Measurements from ENCODE around the gene G6PC3. TPM values are rescaled to one million over a fixed set of nuclear protein-coding genes. Genes with fewer than 3 reads are reported as not detected.

G6PC3 gene
- total RNA-seq, 1 experiment from 2014 or later, result 105 TPM

GRCh38 chr17:44086364-44087311, 16.1 kb downstream of the G6PC3 start:
- H3K14ac ChIP-seq (ENCODE audit: insufficient read depth, low read length), result 0 out of 2 replicates have a peak overlapping the region, but pooled peaks have one; percentile 41
- no peak overlapping the region for H3K23ac ChIP-seq (ENCODE audit: insufficient read length, low read depth, low read length)
- peaks cover 29 to 52% (median 51%) of the 10 kb centered on the region in 3 experiments; a peak in 6 of 7 replicates for H3K36me3 Mint-ChIP-seq (ENCODE audit: insufficient read depth in 1 of 3, low read depth in 3 of 3)
- peak overlapping the region; percentile 96 to 98 (median 97); a peak in 6 of 7 replicates for H3K27ac Mint-ChIP-seq
- peaks cover 39 to 43% of the 10 kb centered on the region in 2 experiments for H3K4me1 Mint-ChIP-seq
- H2BK15ac ChIP-seq (ENCODE audit: low read depth, low read length), result no peak overlapping the region
- peak overlapping the region; percentile 26 for H3K9ac ChIP-seq (ENCODE audit: extremely low read depth, insufficient read length, low read length)
- no peaks in the 10 kb centered on the region for H3K9me3 ChIP-seq (ENCODE audit: control insufficient read depth, low read depth, low read length)
- H2BK12ac ChIP-seq (ENCODE audit: insufficient read length, low read depth, low read length), result peak overlapping the region; percentile 66
- H3K27me3 ChIP-seq (ENCODE audit: insufficient read depth, low read length), result no peaks in the 10 kb centered on the region
- no peak overlapping the region for H4K91ac ChIP-seq (ENCODE audit: insufficient read length, low read depth, low read length)
- H3K18ac ChIP-seq (ENCODE audit: insufficient read length, low read depth, low read length), result peak overlapping the region; percentile 60
- no CpG with 5 or more reads among the region's 23 CpGs for WGBS (ENCODE audit: extremely low coverage, insufficient read length, low lambda C conversion rate)
- no peak overlapping the region for H2AFZ ChIP-seq (ENCODE audit: low read length)
- H2BK20ac ChIP-seq (ENCODE audit: low read depth, low read length, poor library complexity, severe bottlenecking), result no peak overlapping the region
- H2AK5ac ChIP-seq (ENCODE audit: insufficient read length, low read length), result no peak overlapping the region
- H3K23me2 ChIP-seq (ENCODE audit: insufficient read length, low read depth, low read length, poor library complexity, severe bottlenecking), result peaks cover 6% of the 10 kb centered on the region
- no peaks in the 10 kb centered on the region for H4K20me1 ChIP-seq (ENCODE audit: control insufficient read depth, insufficient read depth, insufficient read length)
- peak; percentile 89 for DNase-seq
- no peak overlapping the region for H4K8ac ChIP-seq (replicated peaks; ENCODE audit: insufficient read length, low read depth, low read length)
- H3K4ac ChIP-seq (ENCODE audit: low read depth, low read length), result no peak overlapping the region
- H3K27me3 Mint-ChIP-seq (ENCODE audit: low read depth), result peaks cover 1% of the 10 kb centered on the region; the same call in 1 of the 2 replicates
- H3K4me2 ChIP-seq (ENCODE audit: insufficient read depth, insufficient read length, low read length), result peak overlapping the region; percentile 78
- no peaks in the 10 kb centered on the region for H3K9me3 Mint-ChIP-seq
- peak overlapping the region; percentile 67 for H4K5ac ChIP-seq (ENCODE audit: insufficient read length, low read depth, low read length)
- no peak overlapping the region for H3K56ac ChIP-seq (ENCODE audit: insufficient read length, low read depth, low read length)
- no peak overlapping the region for H3K27ac ChIP-seq (ENCODE audit: insufficient read length, low read depth, low read length)
- no peak for TF ChIP-seq CTCF (conservative IDR thresholded peaks at IDR 0.05)
- H2BK5ac ChIP-seq (ENCODE audit: insufficient read length, low read length), result no peak overlapping the region
- no peaks in the 10 kb centered on the region for H3K79me2 ChIP-seq (ENCODE audit: insufficient read depth, low read length)
- H3K4me1 ChIP-seq (ENCODE audit: insufficient read depth, low read length), result no peaks in the 10 kb centered on the region
- H2BK120ac ChIP-seq (ENCODE audit: low read depth, low read length, poor library complexity, severe bottlenecking), result no peak overlapping the region
- H3K4me3 Mint-ChIP-seq, result peak overlapping the region; percentile 56 to 76
- H3K79me1 ChIP-seq (ENCODE audit: insufficient read depth, low read depth, low read length, poor library complexity, severe bottlenecking), result no peaks in the 10 kb centered on the region
- H3T11ph ChIP-seq (ENCODE audit: low read length), result no peak overlapping the region

All from H9 (cell line).